SW 1271 (cell line): Measurements from ENCODE around the gene SERPINA9.
"Not testable (repeated sequence)": the region's sequence is repeated elsewhere in the genome, so short reads cannot be mapped to it uniquely, and the experiment has no call there.

Experiments
- DNase-seq, 2 experiments: peaks; one replicate each; lab custom pipeline; 2025; lab: John Stamatoyannopoulos, UW

SERPINA9 gene, protein sequence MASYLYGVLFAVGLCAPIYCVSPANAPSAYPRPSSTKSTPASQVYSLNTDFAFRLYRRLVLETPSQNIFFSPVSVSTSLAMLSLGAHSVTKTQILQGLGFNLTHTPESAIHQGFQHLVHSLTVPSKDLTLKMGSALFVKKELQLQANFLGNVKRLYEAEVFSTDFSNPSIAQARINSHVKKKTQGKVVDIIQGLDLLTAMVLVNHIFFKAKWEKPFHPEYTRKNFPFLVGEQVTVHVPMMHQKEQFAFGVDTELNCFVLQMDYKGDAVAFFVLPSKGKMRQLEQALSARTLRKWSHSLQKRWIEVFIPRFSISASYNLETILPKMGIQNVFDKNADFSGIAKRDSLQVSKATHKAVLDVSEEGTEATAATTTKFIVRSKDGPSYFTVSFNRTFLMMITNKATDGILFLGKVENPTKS

GRCh38 chr14:94476023-94476422 is at the start of gene SERPINA9:
Gene SERPINA9, minus strand, starts transcription at chr14:94476197. Its CDS starts 6,357 bp downstream, at chr14:94469840.
- DNase-seq, result no peak

DNA sequence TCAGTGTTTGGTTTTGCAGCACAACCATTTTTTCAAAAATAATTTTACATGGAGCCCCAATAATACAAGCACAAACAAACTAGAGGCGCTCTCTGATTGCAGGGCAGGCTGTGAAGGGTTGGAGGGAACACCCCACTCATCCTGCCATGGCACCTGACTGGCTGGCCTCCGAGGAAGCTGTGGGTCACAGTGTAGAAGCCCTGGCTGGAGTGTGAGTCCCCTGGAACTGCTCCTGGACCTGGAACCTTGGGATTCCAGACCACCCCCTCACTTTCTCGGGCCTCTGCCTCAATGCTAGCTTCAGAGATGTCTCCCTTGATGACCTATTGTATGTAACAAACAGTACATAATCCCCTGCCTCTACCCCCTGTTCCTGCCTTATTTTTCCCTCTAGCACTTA is 48.1 kb upstream of the SERPINA9 start:
- no peak for DNase-seq

DNA sequence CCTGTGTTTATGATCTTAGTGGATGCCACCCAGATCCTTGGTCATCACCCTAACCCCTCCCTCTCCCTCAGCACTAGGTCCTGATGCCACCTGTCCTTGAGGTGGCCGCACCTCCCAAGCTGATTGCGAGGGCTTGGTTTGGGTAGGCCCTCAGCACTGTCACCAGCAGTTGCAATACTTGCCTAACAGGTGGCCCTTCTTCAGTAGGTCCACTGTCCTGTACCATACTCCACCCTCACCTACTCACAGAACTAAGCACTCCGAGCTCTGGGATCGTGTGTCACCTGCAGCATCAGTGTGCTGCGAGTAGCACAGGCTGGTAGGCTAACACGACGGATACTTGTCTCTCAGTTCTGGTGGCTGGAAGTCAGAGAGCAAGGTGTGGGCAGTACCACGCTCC is 47.3 kb upstream of the SERPINA9 start:
- no peak for DNase-seq

DNA sequence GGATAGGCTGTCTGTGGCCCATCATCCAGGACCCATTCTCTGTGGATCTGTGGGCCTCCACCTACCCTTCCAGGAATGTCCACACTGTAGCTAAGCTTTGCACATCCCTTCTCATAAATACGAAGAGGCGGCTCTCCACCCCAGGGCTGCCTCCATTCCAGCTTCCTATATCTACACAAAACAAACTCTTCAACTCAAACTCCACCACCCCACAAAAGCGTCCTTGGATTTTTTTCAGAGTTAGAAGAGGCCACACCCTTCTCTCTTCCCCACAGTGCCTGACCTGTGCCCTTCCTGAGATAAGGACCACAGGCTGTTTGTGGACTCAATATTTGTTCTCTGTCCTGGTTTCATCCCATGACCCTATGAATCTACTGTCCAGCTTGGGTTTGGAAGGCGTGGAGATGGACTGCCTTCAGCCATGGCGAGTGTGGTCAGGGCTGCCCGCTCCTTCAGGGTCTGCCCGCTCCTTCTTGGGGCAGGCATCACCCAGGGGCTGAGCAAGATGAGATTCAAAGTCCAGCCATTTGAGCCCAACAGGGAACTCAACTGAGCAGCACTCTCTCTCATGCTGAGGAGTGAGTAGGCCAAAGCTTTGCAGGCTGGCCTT is 46.2 kb upstream of the SERPINA9 start:
- DNase-seq, result no peak

GRCh38 chr14:94521375-94522114 is 45.5 kb upstream of the SERPINA9 start:
- DNase-seq, result no peak

GRCh38 chr14:94517641-94518257 is 41.8 kb upstream of the SERPINA9 start:
- DNase-seq, result no peak

- DNase-seq, result no peak
Observed at GRCh38 chr14:94517248-94517640, 41.2 kb upstream of the SERPINA9 start.

GRCh38 chr14:94515856-94516255 is 39.9 kb upstream of the SERPINA9 start:
- no peak for DNase-seq

GRCh38 chr14:94515426-94515825 is 39.4 kb upstream of the SERPINA9 start:
- DNase-seq, result no peak

GRCh38 chr14:94514351-94514750 is 38.4 kb upstream of the SERPINA9 start:
- DNase-seq, result no peak

DNA sequence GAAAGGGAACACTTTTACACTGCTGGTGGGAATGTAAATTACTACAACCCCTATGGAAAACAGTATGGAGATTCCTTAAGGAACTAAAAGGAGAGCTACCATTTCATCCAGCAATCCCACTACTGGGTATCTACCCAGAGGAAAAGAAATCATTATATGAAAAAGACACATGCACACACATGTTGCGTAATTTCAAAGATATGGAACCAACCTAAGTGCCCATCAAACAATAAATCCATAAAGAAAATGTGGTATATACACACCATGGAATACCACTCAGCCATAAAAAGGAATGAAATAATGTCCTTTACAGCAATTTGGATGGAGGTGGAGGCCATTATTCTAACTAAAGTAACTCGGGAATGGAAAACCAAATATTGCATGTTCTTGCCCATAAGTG is 34.5 kb upstream of the SERPINA9 start:
- DNase-seq, result not testable (repeated sequence)

DNA sequence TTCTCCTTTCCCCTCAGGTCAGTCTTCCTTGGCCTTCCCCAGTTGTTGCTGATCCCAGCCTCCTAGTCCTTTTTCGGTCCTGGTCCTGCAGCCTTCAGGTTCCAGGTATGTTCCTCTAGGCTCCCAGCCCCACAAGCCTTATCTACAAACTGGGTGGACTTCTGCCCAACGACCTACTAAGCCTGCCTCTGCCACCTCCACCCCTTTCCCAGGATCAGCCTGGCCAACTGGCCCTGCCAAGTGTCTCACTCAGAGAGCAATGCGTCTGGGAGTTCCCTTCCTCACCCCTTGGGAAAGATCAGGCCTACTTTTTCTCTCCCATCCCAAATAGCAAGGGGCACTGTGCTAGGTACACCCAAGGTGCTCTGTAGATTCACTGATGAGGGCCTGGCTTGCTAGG is 33.4 kb upstream of the SERPINA9 start, which contains the start of gene SERPINA12:
Gene SERPINA12 (minus strand): TSS at position 114 of the 400 bp plus-strand sequence. CDS start 11,072 bp downstream, outside the sequence.
- DNase-seq, result no peak

GRCh38 chr14:94505641-94506040 is 29.6 kb upstream of the SERPINA9 start:
- DNase-seq, result no peak

DNA sequence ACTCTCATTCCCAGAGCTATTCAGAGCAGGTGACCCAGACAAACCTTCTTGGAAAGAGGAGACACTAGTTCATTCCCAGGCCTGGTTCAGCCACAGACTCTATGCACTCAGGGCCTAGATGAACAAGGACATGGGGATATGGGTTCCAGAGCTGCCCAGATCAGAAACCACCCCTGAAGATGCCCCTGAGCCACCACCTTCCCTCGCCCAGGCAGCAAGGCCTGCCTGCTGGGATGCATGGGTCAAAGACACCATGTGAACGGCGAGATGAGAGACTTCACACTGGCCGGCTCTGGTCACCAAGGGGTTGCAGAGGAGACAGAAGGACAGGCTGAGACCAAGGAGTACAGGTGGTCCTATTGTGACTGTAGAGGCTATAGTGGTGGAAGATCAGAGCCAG is 29.2 kb upstream of the SERPINA9 start:
- no peak for DNase-seq

DNA sequence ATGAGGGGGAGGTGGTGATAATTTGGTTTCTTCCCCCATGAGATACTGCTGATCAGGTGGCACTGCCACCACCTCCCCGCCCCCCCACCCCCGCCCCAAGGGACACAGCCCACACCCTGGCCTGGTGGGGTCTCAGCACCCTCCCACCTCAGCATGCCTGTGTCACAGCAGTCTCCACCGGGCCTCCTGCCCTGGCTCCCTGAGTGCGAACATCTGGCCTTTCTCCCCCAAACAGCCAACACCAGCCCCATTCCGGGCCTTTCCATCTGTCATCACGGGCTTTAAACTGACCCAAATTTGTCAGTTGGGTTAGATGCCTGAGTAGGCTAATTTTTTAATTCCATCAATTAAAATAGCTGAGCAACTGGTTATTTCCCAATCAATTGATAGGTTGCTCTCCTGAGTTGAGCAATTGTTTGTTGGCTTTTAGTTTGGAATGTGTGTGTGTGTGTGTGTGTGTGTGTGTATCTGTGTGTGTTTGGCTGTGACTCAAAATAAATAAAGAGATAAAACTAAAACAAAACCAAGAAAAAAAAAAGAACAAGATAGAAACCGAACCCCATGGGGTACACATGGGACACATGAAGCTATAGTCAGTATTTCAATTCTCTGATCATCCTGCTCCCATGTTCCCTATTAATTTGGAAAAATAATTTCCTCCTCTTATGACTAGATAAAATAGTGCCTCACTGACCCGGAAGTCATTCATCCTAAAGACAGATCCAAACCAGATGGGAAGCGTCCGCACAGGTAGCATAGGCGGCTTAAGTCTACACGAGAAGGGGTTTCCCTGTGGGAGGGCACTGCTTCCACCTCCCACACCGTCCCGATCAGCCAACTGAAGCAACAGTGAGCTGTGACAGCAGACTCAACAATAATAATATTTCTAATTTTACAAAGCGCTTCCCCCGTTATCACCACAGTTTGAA is 25.9 kb upstream of the SERPINA9 start:
- no peak for DNase-seq

DNA sequence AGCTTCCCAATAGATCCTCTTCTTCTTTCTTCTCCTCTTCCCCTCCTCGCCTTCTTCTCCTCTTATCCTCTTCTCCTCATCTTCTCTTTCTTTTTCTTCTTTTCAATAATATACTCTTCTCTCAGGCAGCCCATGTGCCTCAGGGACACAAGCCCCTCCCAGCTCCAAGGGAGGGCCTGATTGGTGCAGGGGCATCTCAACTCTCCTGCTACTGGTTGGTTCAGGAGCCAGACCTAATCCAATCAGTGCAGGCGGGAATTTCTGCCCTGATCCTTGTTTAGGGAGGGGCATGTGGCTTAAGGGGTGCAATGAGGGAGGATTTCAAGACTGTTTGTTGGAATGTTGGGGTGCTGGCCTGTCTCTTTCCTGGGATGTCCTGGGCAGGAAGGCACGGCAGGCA is 24.3 kb upstream of the SERPINA9 start:
- DNase-seq, result no peak

DNA sequence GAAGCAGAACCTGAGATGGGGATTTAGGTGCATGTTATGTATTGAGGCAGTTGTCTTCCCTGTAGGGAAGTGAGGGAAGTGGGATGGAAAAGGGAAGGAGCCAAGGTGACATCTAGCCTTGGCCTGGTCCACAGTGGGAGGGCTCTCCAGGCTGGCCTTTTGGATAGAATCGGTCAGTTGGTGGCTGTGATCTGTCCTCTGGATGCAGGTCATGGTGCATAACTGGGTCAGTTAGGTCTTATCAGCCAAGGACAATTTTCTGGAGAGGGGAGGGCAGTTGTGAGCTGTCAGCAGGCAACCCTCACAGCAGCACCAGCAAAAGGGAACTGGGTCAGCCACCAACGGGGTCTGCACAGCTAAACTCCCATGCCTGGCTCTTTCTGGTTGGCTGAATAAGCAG is 23.7 kb upstream of the SERPINA9 start:
- no peak for DNase-seq

- no peak for DNase-seq
Observed at GRCh38 chr14:94498215-94498614, 22.2 kb upstream of the SERPINA9 start.

DNA sequence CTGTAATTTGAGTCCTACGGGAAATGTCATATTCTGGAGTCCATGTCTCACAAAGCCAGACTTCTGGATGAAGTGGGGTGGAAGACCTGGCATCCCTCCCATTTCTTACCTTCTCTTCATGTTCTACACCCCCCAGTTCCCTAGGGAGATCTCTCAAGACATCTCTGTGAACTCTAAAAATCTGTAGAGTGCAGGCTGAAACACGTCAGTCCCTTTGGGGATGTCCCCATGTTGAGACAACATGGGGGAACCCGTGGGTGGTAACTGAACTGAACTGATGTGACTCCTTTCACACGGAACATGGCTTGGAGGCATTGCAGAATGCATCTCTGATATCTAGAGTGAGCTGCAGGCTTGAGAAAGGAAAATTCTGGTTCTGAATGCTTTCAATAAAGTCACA is 18.1 kb upstream of the SERPINA9 start:
- DNase-seq, result no peak

- no peak for DNase-seq
Observed at GRCh38 chr14:94491511-94491910, 15.5 kb upstream of the SERPINA9 start.

DNA sequence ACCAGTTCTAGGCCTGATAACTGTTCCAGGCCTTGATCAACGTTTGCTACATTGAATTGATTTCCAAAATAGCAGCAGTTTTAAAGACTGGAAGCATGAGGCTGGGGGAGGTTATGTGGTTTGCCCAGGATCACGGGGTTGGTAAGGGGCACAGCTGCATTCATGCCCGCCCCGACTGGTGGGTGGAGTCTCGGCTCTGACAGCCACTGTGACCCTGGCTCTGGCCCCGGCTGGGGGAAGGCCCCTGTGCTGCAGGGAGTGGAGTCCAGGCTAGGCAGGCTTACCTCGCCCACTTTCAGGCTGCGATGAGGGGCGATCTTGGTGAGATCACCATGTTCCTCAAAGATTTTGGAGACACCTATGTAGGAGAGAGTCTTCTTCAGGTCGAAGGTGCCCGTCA is 13.3 kb upstream of the SERPINA9 start:
- no peak for DNase-seq
